Skeletal muscle satellite cell (primary cell): ENCODE measurements around the gene AXL.
"Not testable (repeated sequence)": the region's sequence is repeated elsewhere in the genome, so short reads cannot be mapped to it uniquely, and the experiment has no call there.

Experiments
- H3K27me3 ChIP-seq: 2 replicates; pipeline ENCODE4 v1.7.0; 2013; ENCODE audit warnings: low read length; ENCODE audit not compliant: control insufficient read depth, insufficient read depth
- H3K36me3 ChIP-seq: 2 replicates; pipeline ENCODE4 v1.7.0; 2013; ENCODE audit warnings: mild to moderate bottlenecking, control low read depth, low read length; ENCODE audit not compliant: insufficient read depth
- H3K4me1 ChIP-seq: 2 replicates; pipeline ENCODE4 v1.7.0; 2013; ENCODE audit warnings: low read length; ENCODE audit not compliant: control insufficient read depth, insufficient read depth
- H3K4me2 ChIP-seq: 2 replicates; pipeline ENCODE4 v1.7.0; 2013; ENCODE audit warnings: mild to moderate bottlenecking, low read length
- H3K4me3 ChIP-seq: 2 replicates; pipeline ENCODE4 v1.7.0; 2013; ENCODE audit warnings: low read length
- H3K9ac ChIP-seq: 2 replicates; pipeline ENCODE4 v1.7.0; 2013; ENCODE audit warnings: mild to moderate bottlenecking, low read depth, low read length, moderate library complexity
- H3K9me3 ChIP-seq: replicated peaks from 2 replicates; pipeline ENCODE4 v1.7.0; 2013; ENCODE audit warnings: mild to moderate bottlenecking, control low read depth, low read length

Gene AXL

DNA sequence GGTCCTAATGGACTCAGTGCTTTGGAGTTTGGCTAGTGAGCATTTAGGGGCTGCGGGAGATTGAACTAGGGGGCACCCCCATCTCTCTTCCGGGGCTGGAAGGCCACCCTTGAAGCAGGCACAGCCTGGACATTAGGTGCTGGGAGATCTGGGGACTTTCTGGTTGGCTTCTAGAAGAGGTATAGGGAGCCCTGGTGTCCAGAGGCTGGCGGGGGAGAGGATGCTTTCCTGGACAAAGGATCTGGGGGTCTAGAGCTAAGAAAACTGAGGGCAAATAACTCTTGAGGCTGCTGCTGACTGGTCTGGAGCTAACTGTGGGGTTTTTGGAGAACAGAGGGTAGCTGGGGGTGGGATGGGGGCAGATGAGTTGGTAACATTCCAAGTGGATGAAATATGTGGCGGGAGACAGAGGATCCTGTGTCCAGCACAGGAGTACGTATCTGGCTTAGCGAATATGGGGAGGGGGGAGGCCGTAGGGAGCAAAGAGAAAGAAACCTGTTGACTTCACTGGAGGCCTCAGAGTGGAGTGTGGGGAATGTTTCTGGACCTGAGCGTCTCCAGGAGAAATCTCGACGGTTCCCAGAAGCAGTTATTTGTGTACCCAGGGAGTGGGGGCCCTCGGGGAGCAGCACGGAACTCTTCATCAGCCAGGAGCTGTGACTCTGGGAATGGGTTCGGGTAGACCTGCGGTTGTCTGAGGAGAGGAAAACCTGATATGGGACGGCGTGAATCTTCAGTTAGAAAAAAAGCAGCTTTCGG, 46.6 kb downstream of the AXL start:
- H3K36me3 ChIP-seq = peaks cover 31% of the 10 kb centered on the region
- H3K9me3 ChIP-seq = no peaks in the 10 kb centered on the region
- H3K4me2 ChIP-seq = peak overlapping the region; percentile 92
- H3K4me3 ChIP-seq = peak overlapping the region; percentile 84
- peaks cover 29% of the 10 kb centered on the region for H3K4me1 ChIP-seq
- H3K9ac ChIP-seq = peak overlapping the region; percentile 99
- H3K27me3 ChIP-seq = no peaks in the 10 kb centered on the region

DNA sequence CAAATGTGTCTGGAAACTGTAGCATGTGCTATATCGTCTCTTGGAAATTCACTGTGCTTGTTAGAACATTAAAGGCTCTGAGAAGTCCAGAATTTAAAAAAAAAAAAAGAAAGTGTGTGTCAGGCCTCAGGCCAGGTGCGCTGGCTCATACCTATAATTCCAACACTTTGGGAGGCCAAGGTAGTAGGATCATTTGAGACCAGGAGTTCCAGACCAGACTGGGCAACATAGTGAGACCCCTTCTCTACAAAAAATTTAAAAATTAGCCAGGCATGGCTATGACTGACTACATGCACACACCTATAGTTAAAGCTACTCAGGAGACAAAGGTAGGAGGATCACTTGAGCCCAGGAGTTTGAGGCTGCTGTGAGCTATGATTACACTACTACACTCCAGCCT, 50.0 kb downstream of the AXL start:
- peaks cover 53% of the 10 kb centered on the region for H3K36me3 ChIP-seq
- H3K4me3 ChIP-seq = no peak overlapping the region
- no peaks in the 10 kb centered on the region for H3K9me3 ChIP-seq
- no peaks in the 10 kb centered on the region for H3K27me3 ChIP-seq
- no peak overlapping the region for H3K4me2 ChIP-seq
- peaks cover 15% of the 10 kb centered on the region for H3K4me1 ChIP-seq
- H3K9ac ChIP-seq = no peak overlapping the region

DNA sequence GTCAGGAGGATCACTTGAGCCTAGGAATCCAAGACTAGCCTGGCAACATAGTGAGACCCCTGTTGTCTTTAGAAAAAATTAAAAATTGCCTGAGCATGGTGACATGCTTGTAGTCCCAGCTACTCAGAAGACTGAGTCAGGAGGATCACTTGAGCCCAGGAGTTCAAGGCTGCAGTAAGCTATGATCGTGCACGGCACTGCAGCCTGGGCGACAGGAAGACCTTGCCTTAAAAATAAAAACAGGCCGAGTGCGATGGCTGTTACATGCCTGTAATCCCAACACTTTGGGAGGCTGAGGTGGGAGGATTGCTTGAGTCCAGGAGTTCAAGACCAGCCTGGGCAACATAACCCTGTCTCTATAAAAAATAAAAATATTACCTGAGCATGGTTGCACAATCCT, 50.5 kb downstream of the AXL start:
- Histone ChIP-seq H3K9ac (no peak overlapping the region), H3K4me3 (no peak overlapping the region), H3K36me3 (peaks cover 58% of the 10 kb centered on the region), H3K27me3 (no peaks in the 10 kb centered on the region), H3K4me2 (no peak overlapping the region), H3K4me1 (peaks cover 15% of the 10 kb centered on the region), H3K9me3 (no peaks in the 10 kb centered on the region)

DNA sequence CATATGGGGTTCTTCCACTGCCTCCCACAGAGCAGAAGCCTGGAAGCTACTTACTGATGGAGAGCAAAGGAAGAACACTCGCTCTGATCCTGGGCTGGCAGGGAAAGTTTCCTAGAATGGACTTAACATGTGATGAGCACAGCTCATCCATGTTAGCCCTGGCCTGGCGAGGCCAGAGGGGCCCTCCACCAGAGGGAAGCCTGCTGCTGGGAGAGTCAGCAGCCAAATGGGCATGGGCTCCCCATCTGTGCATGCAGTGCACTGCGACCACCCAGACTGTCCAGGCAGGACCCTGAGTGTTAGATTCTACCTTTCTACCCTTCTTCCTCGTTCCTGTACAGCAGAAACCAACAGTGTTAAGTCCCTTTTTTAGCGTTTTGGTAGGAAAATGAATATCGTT, 54.1 kb downstream of the AXL start:
- H3K4me3 ChIP-seq = no peak overlapping the region
- peaks cover 86% of the 10 kb centered on the region for H3K36me3 ChIP-seq
- no peak overlapping the region for H3K9ac ChIP-seq
- no peaks in the 10 kb centered on the region for H3K4me1 ChIP-seq
- H3K4me2 ChIP-seq = no peak overlapping the region
- H3K9me3 ChIP-seq = no peaks in the 10 kb centered on the region
- no peaks in the 10 kb centered on the region for H3K27me3 ChIP-seq

DNA sequence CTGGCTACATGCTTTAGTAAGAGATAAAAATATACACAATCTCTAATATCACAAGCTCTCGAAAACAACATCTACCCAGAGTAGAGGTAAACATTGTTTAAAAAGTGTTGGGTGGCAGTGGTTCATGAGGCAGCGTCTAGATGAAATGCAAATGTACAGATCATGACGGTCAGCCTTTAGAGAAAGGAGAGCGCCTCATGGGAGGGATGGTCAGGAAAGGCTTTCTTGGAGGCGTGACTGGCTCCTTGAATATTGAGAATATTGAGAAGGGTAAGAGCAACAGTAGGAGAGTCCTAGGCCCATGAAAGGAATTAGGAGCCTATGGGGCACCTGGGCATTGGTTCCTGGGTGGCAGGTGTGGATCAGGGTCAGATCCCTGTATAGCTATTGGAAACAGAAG, 55.8 kb downstream of the AXL start:
- Histone ChIP-seq H3K4me3 (no peak overlapping the region), H3K9me3 (no peaks in the 10 kb centered on the region), H3K4me1 (no peaks in the 10 kb centered on the region), H3K27me3 (no peaks in the 10 kb centered on the region), H3K4me2 (no peak overlapping the region), H3K9ac (no peak overlapping the region), H3K36me3 (peaks cover 88% of the 10 kb centered on the region)

DNA sequence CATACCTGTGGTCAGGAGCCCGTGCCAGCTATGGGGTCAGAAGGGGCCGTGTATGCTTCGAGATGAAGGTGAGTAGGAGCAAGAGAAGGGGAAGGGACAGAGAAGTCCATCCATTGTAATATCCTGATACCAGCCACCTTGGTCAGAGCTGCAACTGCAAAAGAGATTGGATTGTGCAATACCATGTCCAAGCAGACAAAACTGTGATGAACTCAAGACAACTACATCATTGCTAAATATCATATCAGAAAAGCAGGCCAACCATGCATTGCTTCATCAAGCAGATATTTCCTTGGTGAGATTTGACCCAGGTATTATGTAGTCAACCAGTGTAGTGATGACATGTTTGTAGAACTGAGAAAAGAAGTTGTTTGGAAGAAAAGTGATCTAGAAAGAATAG, 57.2 kb downstream of the AXL start:
- Histone ChIP-seq H3K4me3 (no peak overlapping the region), H3K36me3 (peaks cover 96% of the 10 kb centered on the region), H3K9me3 (no peaks in the 10 kb centered on the region), H3K4me2 (no peak overlapping the region), H3K27me3 (no peaks in the 10 kb centered on the region), H3K9ac (no peak overlapping the region), H3K4me1 (no peaks in the 10 kb centered on the region)

DNA sequence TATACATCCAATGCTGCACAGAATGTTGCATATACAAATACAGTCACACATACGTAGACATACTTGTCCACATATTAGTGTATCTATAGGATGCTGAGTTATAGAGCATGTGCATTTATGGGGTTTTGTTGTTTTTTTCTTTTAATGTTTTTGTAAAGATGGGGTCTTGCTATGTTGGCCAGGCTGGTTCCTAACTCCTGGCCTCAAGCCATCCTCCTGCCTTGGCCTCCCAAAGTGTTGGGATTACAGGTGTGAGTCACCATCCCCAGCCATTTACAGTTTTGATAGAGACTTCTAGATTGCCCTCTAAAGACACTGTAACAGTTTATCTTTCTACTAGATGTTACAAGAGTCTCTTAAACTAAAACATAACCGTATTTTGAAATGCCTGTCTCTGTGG, 59.5 kb downstream of the AXL start:
- Histone ChIP-seq H3K4me1 (no peaks in the 10 kb centered on the region), H3K9me3 (no peaks in the 10 kb centered on the region), H3K4me2 (no peak overlapping the region), H3K4me3 (no peak overlapping the region), H3K27me3 (no peaks in the 10 kb centered on the region), H3K36me3 (peaks cover 85% of the 10 kb centered on the region), H3K9ac (no peak overlapping the region)

DNA sequence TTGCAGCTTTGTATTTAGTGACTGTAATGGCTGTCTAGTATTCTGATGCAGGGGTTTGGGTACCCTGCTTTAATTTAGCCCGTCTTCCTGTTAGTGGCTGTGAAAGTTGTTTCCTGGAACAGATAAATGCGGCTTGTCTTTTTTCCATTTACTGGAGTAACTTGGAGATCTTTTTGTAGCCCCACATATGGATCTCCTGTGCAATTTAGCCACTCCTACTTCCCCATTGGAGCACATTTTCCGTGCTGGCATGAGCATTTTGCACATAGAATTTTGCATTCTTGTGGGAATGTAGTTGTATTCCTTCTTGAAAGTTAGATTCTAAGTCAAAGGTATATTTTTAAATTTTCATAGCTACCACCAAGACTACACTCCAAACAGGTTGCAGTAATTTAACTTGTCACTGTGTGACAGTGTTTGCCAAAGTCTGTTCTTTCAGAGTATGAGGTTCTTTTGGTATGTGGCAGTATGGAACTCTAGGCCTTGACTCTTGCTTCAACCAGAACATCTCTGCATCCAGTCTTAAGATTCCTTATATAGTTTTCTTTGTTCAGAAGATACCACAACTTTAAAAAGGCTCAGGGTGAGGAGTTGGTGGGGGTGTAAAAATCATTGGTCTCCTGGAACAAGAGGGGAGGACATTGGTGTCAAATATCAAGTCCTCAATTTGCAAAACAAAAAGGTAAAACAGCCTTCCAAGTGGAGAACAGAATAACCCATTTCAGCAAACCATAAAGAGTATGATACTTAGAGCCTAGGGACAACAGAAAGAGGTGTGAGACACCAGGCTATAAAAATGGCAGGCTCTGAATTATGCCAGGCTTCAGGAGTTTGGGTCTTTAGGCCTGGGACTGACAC, 69.9 kb downstream of the AXL start:
- H3K9me3 ChIP-seq = no peaks in the 10 kb centered on the region
- H3K4me2 ChIP-seq = no peak overlapping the region
- H3K36me3 ChIP-seq = peaks cover 82% of the 10 kb centered on the region
- no peak overlapping the region for H3K4me3 ChIP-seq
- no peaks in the 10 kb centered on the region for H3K27me3 ChIP-seq
- H3K4me1 ChIP-seq = no peaks in the 10 kb centered on the region
- H3K9ac ChIP-seq = no peak overlapping the region

DNA sequence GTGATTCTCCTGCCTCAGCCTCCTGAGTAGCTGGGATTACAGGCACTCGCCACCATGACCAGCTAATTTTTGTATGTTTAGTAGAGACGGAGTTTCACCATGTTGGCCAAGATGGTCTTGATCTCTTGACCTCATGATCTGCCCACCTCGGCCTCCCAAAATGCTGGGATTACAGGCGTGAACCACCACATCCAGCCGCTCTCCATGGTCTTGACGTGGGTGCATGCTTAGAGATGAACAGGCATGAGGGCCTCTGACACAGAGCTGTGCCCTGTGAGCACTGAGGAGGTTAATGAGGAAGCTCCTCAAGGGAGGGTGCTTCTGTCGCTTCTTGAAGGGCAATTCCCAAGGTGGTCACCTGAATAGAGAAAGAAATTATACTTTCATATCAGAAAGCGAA, 70.8 kb downstream of the AXL start:
- not testable (repeated sequence) for H3K4me2 ChIP-seq, H3K4me1 ChIP-seq, H3K4me3 ChIP-seq, H3K9me3 ChIP-seq, H3K9ac ChIP-seq, H3K27me3 ChIP-seq
- peaks cover 85% of the 10 kb centered on the region for H3K36me3 ChIP-seq

DNA sequence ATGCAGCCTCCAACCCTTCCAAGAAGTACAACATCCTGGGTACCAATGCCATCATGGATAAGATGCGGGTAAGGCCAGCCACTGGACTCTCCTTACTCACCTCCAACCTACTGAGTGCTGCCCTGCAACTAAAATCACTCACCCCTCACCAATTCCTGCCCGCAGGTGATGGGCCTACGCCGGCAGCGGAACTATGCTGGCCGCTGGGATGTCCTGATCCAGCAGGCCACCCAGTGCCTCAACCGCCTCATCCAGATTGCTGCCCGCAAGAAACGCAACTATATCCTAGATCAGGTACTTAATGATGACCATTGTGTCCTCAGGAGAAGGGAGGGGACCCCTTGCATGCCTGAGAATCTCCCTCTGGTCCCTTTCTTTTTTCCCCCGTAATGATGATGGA, 75.4 kb downstream of the AXL start:
- Histone ChIP-seq H3K4me1 (peaks cover 26% of the 10 kb centered on the region), H3K9ac (no peak overlapping the region), H3K4me2 (no peak overlapping the region), H3K36me3 (peaks cover 97% of the 10 kb centered on the region), H3K27me3 (no peaks in the 10 kb centered on the region), H3K9me3 (no peaks in the 10 kb centered on the region), H3K4me3 (no peak overlapping the region)

DNA sequence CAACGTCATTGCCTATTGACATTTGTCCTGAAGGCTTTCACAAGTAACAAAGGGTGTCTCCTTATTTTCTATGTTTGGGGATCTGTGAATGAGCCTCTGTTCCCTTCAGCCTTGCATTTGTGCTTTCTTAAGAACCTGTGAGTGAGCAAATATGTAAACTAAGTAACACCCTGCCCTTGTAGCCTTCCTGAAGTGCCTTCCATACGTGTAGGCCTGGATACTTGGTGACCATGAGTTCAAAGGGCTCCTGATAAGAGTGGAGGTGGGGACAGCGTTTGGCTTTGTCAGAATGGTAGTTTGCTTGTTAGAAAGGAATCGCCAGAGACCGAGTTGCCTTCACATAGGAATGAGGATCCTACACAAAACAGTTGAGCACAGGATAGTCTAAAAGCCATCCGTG, 76.5 kb downstream of the AXL start:
- Histone ChIP-seq H3K4me2 (no peak overlapping the region), H3K27me3 (no peaks in the 10 kb centered on the region), H3K9ac (no peak overlapping the region), H3K4me3 (no peak overlapping the region), H3K36me3 (peaks cover 95% of the 10 kb centered on the region), H3K9me3 (no peaks in the 10 kb centered on the region), H3K4me1 (peaks cover 34% of the 10 kb centered on the region)
